AG09309 (cell line): ENCODE measurements around the gene DNALI1.

Experiments
- DNase-seq: peaks from one replicate; pipeline ENCODE4 v3.0.0-alpha.2; 2010; ENCODE audit warnings: low read depth
- H3K4me3 ChIP-seq: 2 replicates; pipeline ENCODE4 v1.5.1; 2011; ENCODE audit warnings: mild to moderate bottlenecking, low read depth, low read length, moderate library complexity; ENCODE audit not compliant: control insufficient read depth
- TF ChIP-seq, protein P1 (sequence below): IDR thresholded peaks from 2 replicates; pipeline ENCODE4 v1.5.1; 2011; ENCODE audit warnings: mild to moderate bottlenecking, low read depth, low read length, inconsistent platforms; ENCODE audit not compliant: insufficient read depth, control insufficient read depth; ENCODE audit errors: missing control alignments

DNALI1 gene

GRCh38 chr1:37599940-37600339 is 43.2 kb downstream of the DNALI1 start:
- TF ChIP-seq, protein P1, sequence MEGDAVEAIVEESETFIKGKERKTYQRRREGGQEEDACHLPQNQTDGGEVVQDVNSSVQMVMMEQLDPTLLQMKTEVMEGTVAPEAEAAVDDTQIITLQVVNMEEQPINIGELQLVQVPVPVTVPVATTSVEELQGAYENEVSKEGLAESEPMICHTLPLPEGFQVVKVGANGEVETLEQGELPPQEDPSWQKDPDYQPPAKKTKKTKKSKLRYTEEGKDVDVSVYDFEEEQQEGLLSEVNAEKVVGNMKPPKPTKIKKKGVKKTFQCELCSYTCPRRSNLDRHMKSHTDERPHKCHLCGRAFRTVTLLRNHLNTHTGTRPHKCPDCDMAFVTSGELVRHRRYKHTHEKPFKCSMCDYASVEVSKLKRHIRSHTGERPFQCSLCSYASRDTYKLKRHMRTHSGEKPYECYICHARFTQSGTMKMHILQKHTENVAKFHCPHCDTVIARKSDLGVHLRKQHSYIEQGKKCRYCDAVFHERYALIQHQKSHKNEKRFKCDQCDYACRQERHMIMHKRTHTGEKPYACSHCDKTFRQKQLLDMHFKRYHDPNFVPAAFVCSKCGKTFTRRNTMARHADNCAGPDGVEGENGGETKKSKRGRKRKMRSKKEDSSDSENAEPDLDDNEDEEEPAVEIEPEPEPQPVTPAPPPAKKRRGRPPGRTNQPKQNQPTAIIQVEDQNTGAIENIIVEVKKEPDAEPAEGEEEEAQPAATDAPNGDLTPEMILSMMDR = no peak
- H3K4me3 ChIP-seq = no peak overlapping the region
- no peak for DNase-seq

GRCh38 chr1:37601441-37601840 is 44.7 kb downstream of the DNALI1 start:
- TF ChIP-seq, protein P1 = no peak
- H3K4me3 ChIP-seq = no peak overlapping the region

DNA sequence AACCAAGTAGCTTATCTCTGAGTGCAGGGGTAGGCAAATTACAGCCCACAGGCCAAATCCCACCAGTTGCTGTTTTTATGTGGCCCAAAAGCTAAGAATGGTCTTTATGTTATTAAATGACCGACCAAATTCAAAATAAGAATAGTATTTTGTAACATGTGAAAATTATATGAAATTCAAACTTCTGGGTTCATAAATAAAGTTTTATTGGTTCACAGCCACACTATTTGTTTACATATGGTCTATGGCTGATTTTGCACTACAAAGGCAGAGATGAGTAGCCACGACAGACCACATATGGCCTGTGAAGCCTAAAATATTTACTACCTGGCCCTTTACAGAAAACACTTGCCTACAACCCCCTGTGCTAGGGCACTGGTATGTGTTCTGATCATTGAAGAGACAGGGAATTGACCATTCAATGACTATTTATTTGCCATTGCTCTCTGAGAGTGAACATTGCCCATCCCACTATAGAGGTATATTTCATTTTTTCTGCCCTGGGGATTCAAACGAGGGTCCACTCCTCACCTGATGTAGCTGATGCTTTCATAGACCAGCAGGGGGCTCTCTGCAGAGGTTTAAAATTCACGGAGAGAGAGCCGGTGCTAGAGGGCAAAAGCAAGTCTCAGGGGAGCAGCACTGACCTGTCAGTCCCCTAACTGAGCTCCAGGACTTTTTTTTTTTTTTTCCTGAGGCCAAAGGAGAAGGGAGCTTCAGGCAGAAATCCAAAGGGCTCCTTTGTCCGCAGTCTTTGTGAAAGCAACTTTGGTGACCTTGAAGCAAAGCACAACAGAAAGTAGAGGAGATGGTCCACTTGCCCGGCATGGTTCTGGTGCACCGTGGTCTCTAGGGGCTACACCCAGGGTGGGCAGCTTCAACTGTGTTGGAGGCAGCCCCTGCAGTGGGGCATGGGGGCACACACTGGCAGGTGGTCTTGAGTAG is 46.3 kb downstream of the DNALI1 start:
- no peak for DNase-seq
- H3K4me3 ChIP-seq = no peak overlapping the region
- TF ChIP-seq, protein P1 = peak; percentile 78

More at GRCh38 chr1:37601441-37601840, 44.7 kb downstream of the DNALI1 start:
- DNase-seq = no peak

DNA sequence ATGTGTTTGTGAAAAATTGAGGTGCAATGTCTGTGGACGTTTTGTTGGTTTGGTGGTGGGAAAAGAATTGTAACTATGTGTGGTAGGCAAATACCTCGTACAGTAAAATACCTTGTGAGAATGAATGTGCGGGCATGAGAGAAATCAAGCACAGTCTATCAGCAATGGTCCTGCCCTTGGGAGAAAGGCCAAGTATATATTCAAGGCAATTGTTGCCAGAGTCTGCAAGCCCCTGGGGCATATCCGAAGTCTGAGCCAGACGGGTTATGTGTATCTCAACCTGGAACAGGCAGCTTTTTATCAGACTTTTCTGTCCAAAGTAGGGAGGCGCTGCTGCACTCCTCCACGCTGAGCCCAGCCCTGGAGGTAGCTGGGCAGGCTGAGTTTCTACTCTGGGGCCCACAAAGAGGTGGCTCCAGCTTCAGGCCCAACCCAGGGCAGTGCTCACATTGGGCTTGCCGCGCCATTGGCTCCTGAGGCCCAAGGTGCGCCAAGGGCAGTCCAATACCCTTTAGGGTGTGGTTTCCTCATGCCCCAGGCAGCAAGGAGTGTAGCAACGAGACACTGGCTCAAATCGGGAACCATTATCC is 48.4 kb downstream of the DNALI1 start:
- TF ChIP-seq, protein P1 = no peak
- DNase-seq = no peak
- H3K4me3 ChIP-seq = no peak overlapping the region

DNA sequence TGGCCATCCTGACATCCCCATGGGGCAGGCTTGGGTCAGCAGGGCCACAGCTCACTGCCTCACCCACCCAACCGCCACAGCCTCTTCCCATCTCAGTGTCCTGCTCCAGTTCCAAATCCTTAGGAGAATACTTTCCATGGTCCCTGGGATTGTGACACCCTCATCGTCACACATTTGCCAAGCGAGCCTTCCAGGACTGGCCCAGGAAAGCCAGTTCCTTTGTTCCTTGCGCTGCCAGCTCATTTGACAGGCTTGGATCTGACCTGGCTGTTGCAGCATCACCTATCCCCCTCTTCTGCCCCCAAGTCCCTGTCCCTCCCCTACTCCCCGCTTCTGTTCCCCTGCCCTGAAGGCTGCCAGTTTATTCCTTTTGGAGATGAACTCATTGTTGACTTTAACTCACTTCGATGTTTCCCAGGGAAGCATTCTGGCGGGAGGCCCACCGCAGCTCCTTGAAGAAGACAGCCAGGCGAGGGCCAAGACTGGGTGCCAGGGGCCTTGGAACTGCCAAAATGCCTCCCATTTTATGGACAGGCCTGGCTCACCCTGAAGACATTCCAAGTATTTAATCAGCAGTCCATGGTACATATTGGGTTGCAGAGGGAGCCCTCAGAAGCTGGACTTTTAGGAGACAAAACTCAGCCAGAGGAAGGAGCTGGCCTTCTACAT is 49.2 kb downstream of the DNALI1 start:
- TF ChIP-seq, protein P1 = no peak

GRCh38 chr1:37606481-37607263 is 49.9 kb downstream of the DNALI1 start:
- peak; percentile 46 for DNase-seq
- H3K4me3 ChIP-seq = no peak overlapping the region
- TF ChIP-seq, protein P1 = no peak

More for the DNA sequence above, 49.2 kb downstream of the DNALI1 start:
- no peak for DNase-seq
- H3K4me3 ChIP-seq = no peak overlapping the region
